Neural progenitor cell (in vitro differentiated cells): ENCODE measurements around the gene ZDHHC17.

ENCODE experiments used
- CTCF ChIP-seq: fragments of 200-600 bp; sonication (generic); IDR thresholded peaks from 2 replicates; pipeline ENCODE4 v1.5.1; 2017; ENCODE audit warnings: antibody characterized with exemption, mild to moderate bottlenecking
- EZH2 ChIP-seq: fragments of 200-600 bp; sonication (generic); IDR thresholded peaks from 2 replicates; pipeline ENCODE4 v1.6.1; 2017; ENCODE audit warnings: antibody characterized with exemption, mild to moderate bottlenecking, moderate library complexity

DNA sequence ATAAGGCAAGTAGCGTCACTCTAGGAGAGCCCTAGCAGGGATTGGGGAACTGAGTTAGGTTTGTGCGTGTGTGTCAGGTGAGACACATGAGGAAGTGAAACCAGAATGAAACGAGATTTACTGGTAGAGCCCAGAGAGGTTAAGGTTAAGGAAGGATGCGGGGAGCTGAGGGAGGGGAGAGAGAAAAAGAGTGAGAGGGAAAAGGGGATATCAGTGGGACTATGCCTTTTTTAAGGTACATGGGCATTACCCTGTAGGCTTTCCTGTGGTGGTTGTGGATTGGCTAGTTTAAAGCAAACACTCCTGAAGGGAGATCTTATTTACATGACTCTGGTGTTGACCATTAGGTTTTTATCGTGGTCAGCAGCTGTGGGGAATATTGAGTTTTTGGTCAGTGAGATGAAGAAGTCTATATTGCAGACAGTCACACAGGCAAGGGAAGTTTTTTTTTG lies 13.9 kb downstream of the ZDHHC17 start:
- no peak for TF ChIP-seq CTCF
- TF ChIP-seq EZH2, result no peak
